SU-DHL-6 (cell line): ENCODE data around the gene LURAP1L.

Experiments used
- EZH2phosphoT487 ChIP-seq: fragments of 200-600 bp; sonication (generic), shearing (Covaris generic); conservative IDR thresholded peaks from 2 replicates; pipeline ENCODE4 v1.6.1; 2018; ENCODE audit warnings: mild to moderate bottlenecking, antibody characterized with exemption, low read length, moderate library complexity, mixed read lengths
- TF ChIP-seq, protein P1 (sequence below): fragments of 200-600 bp; sonication (generic); IDR thresholded peaks from one replicate; pipeline ENCODE4 v1.5.1; 2017; ENCODE audit warnings: antibody characterized with exemption, mild to moderate bottlenecking, low read length, moderate library complexity; ENCODE audit not compliant: insufficient read depth, poor library complexity, severe bottlenecking

DNA sequence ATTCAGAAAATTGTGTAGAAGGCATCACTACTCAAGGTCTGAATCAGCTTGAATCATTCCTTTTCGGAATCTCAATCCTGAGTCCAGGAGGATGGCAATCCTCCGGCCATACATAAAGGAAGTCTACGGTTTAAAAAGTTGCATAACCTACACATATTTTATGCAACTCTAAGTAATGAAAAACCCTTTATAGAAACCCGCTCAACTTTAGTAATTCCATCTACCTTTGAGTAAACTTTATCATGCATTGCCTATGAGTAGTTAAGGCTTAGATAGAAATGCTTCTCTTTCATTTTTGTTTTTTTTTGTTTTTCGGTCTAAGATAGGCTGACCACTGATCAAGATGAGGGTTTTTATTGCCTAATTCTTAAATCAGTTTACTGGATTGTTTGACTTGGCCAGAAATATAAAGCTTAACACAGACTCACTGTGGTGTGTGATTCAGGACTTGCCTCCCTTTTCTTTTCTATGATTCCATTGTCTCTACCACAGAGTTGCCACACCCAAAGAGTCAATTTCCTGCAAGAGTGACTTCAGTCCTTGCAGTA lies 85.0 kb downstream of the LURAP1L start:
- TF ChIP-seq, protein P1, sequence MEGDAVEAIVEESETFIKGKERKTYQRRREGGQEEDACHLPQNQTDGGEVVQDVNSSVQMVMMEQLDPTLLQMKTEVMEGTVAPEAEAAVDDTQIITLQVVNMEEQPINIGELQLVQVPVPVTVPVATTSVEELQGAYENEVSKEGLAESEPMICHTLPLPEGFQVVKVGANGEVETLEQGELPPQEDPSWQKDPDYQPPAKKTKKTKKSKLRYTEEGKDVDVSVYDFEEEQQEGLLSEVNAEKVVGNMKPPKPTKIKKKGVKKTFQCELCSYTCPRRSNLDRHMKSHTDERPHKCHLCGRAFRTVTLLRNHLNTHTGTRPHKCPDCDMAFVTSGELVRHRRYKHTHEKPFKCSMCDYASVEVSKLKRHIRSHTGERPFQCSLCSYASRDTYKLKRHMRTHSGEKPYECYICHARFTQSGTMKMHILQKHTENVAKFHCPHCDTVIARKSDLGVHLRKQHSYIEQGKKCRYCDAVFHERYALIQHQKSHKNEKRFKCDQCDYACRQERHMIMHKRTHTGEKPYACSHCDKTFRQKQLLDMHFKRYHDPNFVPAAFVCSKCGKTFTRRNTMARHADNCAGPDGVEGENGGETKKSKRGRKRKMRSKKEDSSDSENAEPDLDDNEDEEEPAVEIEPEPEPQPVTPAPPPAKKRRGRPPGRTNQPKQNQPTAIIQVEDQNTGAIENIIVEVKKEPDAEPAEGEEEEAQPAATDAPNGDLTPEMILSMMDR = no peak
- TF ChIP-seq EZH2phosphoT487 = no peak
